ENCODE measurements around the gene PIH1D1. TPM values are rescaled to one million over a fixed set of nuclear protein-coding genes. Genes with fewer than 3 reads are reported as not detected.

PIH1D1 gene
- total and polyA plus RNA-seq, 2 of the 13 experiments (the other 11 are each of a cell fraction or from before 2014, with no cell fraction given) = 110 to 137 TPM

DNA sequence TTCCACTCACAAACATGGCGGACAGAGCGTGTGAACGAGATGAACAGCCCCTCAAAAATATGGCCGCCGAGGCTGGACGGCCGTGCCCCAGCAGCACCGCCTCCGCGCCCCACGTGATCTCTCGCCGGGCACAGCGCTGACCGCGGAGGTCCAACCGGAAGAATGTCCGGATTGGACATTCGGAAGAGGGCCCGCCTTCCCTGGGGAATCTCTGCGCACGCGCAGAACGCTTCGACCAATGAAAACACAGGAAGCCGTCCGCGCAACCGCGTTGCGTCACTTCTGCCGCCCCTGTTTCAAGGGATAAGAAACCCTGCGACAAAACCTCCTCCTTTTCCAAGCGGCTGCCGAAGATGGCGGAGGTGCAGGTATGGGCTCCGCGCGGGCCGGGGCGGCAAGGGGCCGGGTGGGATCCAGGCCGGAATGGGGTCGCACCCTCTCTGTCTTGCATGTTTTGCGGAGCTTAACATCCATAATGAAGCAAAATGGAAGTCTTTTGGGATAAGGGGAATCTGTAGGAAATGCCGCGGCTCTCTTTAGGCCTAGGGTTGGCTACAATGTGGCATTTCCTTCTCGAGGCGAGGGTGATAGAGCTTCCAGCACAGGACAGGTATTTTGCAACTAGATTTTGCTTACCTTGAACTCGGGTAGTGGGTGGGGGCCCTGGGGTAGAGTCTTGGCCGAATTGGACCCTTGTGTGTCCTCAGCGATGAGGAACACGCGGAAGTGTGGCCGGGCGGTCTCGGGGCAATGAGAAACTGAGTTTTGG is 35.8 kb upstream of the PIH1D1 start, which contains the start of gene RPL13A (continued):
- TF ChIP-seq ZMYM3 (CRISPR knock-in tag; IDR thresholded peaks at IDR 0.05) (no peak; the same call in 1 of the 2 replicates), TCF12 (IDR thresholded peaks at IDR 0.05) (no peak), TCF12 (CRISPR knock-in tag; IDR thresholded peaks at IDR 0.05) (0 out of 2 replicates have a peak, but pooled peaks have one; percentile 53), ZSCAN21 (CRISPR knock-in tag; IDR thresholded peaks at IDR 0.05; ENCODE audit: borderline replicate concordance) (peak; percentile 30; the same call in 1 of the 2 replicates), ZNF44 (CRISPR knock-in tag; IDR thresholded peaks at IDR 0.05) (no peak; the same call in 1 of the 2 replicates), PAF1 (CRISPR knock-in tag; IDR thresholded peaks at IDR 0.05) (peak; percentile 82; the same call in 1 of the 2 replicates), SMARCC2 (IDR thresholded peaks at IDR 0.05) (no peak), JDP2 (CRISPR knock-in tag; IDR thresholded peaks at IDR 0.05; ENCODE audit: borderline replicate concordance) (no peak; the same call in 1 of the 2 replicates), KMT2B (CRISPR knock-in tag; IDR thresholded peaks at IDR 0.05) (peak; percentile 67; the same call in 1 of the 2 replicates), ZNF879 (CRISPR knock-in tag; IDR thresholded peaks at IDR 0.05) (no peak), KDM3A (CRISPR knock-in tag; IDR thresholded peaks at IDR 0.05; ENCODE audit: low read depth) (peak; percentile 55; the same call in 1 of the 2 replicates), ZNF367 (CRISPR knock-in tag; IDR thresholded peaks at IDR 0.05; ENCODE audit: borderline replicate concordance) (no peak; the same call in 1 of the 2 replicates), ZNF460 (CRISPR knock-in tag; IDR thresholded peaks at IDR 0.05; ENCODE audit: borderline replicate concordance) (no peak), ZNF10 (CRISPR knock-in tag; IDR thresholded peaks at IDR 0.05; ENCODE audit: borderline replicate concordance, low read depth) (no peak), MEIS2 (CRISPR knock-in tag; IDR thresholded peaks at IDR 0.05) (peak; percentile 47; the same call in 1 of the 2 replicates), GATAD1 (CRISPR knock-in tag; IDR thresholded peaks at IDR 0.05) (peak; percentile 84), MTA1 (CRISPR knock-in tag; IDR thresholded peaks at IDR 0.05; ENCODE audit: borderline replicate concordance) (no peak), ZNF510 (CRISPR knock-in tag; IDR thresholded peaks at IDR 0.05; ENCODE audit: low read depth) (no peak), AHR (CRISPR knock-in tag; IDR thresholded peaks at IDR 0.05) (peak; percentile 91)
- TF ChIP-seq, protein P1, sequence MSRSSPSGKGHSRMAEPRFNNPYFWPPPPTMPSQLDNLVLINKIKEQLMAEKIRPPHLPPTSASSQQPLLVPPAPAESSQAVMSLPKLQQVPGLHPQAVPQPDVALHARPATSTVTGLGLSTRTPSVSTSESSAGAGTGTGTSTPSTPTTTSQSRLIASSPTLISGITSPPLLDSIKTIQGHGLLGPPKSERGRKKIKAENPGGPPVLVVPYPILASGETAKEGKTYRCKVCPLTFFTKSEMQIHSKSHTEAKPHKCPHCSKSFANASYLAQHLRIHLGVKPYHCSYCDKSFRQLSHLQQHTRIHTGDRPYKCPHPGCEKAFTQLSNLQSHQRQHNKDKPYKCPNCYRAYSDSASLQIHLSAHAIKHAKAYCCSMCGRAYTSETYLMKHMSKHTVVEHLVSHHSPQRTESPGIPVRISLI (CRISPR knock-in tag; IDR thresholded peaks at IDR 0.05; ENCODE audit: borderline replicate concordance) = no peak
- TF ChIP-seq, protein P2, sequence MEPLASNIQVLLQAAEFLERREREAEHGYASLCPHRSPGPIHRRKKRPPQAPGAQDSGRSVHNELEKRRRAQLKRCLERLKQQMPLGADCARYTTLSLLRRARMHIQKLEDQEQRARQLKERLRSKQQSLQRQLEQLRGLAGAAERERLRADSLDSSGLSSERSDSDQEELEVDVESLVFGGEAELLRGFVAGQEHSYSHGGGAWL (CRISPR knock-in tag; IDR thresholded peaks at IDR 0.05) = peak; percentile 85
- TF ChIP-seq, protein P3, sequence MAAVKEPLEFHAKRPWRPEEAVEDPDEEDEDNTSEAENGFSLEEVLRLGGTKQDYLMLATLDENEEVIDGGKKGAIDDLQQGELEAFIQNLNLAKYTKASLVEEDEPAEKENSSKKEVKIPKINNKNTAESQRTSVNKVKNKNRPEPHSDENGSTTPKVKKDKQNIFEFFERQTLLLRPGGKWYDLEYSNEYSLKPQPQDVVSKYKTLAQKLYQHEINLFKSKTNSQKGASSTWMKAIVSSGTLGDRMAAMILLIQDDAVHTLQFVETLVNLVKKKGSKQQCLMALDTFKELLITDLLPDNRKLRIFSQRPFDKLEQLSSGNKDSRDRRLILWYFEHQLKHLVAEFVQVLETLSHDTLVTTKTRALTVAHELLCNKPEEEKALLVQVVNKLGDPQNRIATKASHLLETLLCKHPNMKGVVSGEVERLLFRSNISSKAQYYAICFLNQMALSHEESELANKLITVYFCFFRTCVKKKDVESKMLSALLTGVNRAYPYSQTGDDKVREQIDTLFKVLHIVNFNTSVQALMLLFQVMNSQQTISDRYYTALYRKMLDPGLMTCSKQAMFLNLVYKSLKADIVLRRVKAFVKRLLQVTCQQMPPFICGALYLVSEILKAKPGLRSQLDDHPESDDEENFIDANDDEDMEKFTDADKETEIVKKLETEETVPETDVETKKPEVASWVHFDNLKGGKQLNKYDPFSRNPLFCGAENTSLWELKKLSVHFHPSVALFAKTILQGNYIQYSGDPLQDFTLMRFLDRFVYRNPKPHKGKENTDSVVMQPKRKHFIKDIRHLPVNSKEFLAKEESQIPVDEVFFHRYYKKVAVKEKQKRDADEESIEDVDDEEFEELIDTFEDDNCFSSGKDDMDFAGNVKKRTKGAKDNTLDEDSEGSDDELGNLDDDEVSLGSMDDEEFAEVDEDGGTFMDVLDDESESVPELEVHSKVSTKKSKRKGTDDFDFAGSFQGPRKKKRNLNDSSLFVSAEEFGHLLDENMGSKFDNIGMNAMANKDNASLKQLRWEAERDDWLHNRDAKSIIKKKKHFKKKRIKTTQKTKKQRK (IDR thresholded peaks at IDR 0.05; ENCODE audit: low read length) = no peak
